Activated CD8-positive, alpha-beta memory T cell treated with anti-CD3 and anti-CD28 coated beads for 4 hours (primary cell): Measurements from ENCODE around the gene SIRT7.

ENCODE experiments used
- DNase-seq, 2 donors: peaks; one replicate each; pipeline ENCODE4 v3.0.0-alpha.2; 2020; ENCODE audit warnings: low read depth in 2 of 2

SIRT7 gene

DNA sequence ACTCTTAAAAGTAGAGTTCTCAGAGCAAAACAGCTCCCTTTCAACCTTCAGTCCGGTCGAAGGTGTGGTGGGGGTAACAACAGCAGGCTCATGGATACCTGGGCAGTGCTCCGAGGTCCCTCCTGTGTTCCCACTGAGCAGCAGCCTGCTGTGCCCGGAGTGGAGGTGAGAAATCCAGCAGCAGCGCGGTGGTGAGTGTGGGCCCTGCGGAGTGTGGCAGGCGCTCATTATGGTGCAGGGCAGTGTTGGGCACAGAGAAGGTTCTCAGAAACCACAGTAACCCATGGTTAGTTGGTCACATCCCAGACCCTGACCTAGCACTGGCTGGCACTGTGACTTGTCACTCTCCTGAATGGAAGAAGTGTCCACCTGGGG lies 52.6 kb downstream of the SIRT7 start:
- no peak for DNase-seq

- DNase-seq: no peak
These were observed 53.9 kb downstream of the SIRT7 start for GRCh38 chr17:81863833-81864768.

GRCh38 chr17:81863123-81863675 lies 54.8 kb downstream of the SIRT7 start:
- no peak for DNase-seq
